Lower leg skin (tissue), 4 donors: ENCODE results near the gene MAPK10. TPM values are rescaled to one million over a fixed set of nuclear protein-coding genes. Genes with fewer than 3 reads are reported as not detected.

ENCODE experiments used
- DNase-seq, 2 donors: peaks; one replicate each; pipeline ENCODE4 v3.0.0-alpha.2; 2019; ENCODE audit warnings: low spot score in 2 of 2
- H3K4me3 ChIP-seq: fragments of 200-600 bp; sonication (generic); 2 replicates; pipeline ENCODE4 v1.5.1; 2017; ENCODE audit warnings: mild to moderate bottlenecking, low read depth; ENCODE audit not compliant: poor library complexity, severe bottlenecking
- CTCF ChIP-seq, 3 donors: fragments of 450-650 bp; IDR thresholded peaks; one replicate each; pipeline ENCODE4 v1.5.1; 2016; ENCODE audit warnings: antibody characterized with exemption in 3 of 3, mild to moderate bottlenecking in 3 of 3, moderate library complexity in 2 of 3
- POLR2A ChIP-seq, 2 donors: fragments of 450-650 bp; IDR thresholded peaks; one replicate each; pipeline ENCODE4 v1.6.1; 2016 to 2017; ENCODE audit warnings: antibody characterized with exemption in 2 of 2, mild to moderate bottlenecking in 1 of 2, moderate library complexity in 1 of 2
- WGBS, 2 donors: methylation state at CpG; one replicate each; pipeline ENCODE4 v1.1.5; 2018; 5-methylcytosine and 5-hydroxymethylcytosine counted together
- intact Hi-C: fragments of 100-400 bp; cut with DNase I; formaldehyde crosslinking; loops from one replicate; pipeline ENCODE4 v1.15.0; 2023; ENCODE audit warnings: low total_unique reads
- total RNA-seq, 4 donors: library from RNA; depleted of rRNA; stranded (reverse); fragments of >200 nt; gene quantifications; one replicate each; pipeline ENCODE4 v1.1.0, GENCODE V29; 2016

The MAPK10 gene
- total RNA-seq, 4 donors from 2014 or later = 1.7 to 3.2 (median 2.8) TPM

- 92 to 93% methylated on average over 4 of the region's 4 CpGs for WGBS, 2 donors
- H3K4me3 ChIP-seq = no peak overlapping the region
- TF ChIP-seq POLR2A (IDR thresholded peaks at IDR 0.05) = no peak
- no peak for DNase-seq
- intact Hi-C loops = no loop called here
Observed at GRCh38 chr4:86159216-86159615, 200.6 kb downstream of the MAPK10 start.

DNA sequence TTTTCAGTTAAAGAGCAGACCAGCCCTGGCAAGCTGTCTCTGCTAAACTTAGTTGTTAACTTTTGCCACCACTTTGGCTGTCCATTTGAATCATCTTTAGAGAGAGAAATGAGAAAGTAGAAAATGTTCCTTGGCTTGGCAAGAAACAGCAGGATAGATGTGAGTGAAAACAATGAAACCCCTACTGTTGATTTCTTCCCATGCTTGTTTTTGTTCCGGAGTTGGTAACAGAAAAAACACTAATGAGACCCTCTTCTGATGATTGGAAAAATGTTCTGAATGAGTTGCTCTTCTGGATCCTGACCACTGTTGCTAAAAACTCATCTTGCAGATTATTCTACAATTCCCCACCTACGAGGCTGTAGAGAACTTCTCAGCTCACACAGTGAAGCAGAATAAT lies 203.3 kb downstream of the MAPK10 start:
- WGBS, 2 donors = 77 to 91% methylated on average over 2 of the region's 2 CpGs
- TF ChIP-seq CTCF (IDR thresholded peaks at IDR 0.05) = no peak
- TF ChIP-seq POLR2A (IDR thresholded peaks at IDR 0.05) = no peak
- intact Hi-C loops = no loop called here
- H3K4me3 ChIP-seq = no peak overlapping the region
- DNase-seq = no peak

DNA sequence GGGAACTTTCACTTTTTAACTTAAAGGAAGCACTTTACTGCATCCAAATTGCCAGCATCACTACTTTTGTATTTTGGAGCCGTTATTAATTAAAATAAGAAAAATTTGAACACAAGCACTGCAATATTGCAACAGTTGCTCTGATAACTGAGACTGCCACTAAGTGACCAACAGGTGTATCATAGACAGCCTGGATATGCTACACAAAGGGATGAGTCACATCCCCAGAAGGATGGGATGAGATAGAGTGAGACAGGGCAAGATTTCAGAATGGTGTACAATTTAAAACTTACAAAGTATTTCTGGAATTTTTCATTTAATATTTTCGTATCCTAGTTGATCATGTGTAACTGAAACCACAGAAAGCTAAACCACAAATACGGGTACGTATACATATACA lies 204.1 kb downstream of the MAPK10 start:
- intact Hi-C loops = no loop called here
- 92 to 94% methylated on average over 4 of the region's 4 CpGs for WGBS, 2 donors
- TF ChIP-seq POLR2A (IDR thresholded peaks at IDR 0.05) = no peak
- no peak for TF ChIP-seq CTCF (IDR thresholded peaks at IDR 0.05)
- H3K4me3 ChIP-seq = no peak overlapping the region
- no peak for DNase-seq

DNA sequence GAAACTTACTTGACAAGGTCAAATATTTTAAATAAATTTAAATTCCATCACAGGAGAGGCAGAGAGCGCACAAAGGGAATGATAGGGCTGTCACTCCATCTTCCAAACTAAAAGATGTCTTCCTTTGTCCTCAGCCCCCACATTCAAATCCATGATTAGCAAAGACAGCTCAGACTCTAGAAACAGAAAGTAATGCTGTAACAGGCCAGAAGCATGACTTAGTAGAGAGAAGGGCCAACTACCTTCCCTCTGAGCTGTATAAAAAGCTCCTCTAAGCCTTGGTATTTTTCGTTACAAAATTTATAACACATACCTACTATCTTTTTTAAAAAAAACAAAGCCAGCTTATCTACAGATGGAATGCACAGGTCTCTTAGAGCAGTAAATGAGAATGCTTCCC lies 207.4 kb downstream of the MAPK10 start:
- TF ChIP-seq POLR2A (IDR thresholded peaks at IDR 0.05) (no peak), CTCF (IDR thresholded peaks at IDR 0.05) (no peak)
- intact Hi-C loops = no loop called here
- 90 to 91% methylated on average over 2 of the region's 2 CpGs for WGBS, 2 donors
- no peak for DNase-seq
- H3K4me3 ChIP-seq = no peak overlapping the region

DNA sequence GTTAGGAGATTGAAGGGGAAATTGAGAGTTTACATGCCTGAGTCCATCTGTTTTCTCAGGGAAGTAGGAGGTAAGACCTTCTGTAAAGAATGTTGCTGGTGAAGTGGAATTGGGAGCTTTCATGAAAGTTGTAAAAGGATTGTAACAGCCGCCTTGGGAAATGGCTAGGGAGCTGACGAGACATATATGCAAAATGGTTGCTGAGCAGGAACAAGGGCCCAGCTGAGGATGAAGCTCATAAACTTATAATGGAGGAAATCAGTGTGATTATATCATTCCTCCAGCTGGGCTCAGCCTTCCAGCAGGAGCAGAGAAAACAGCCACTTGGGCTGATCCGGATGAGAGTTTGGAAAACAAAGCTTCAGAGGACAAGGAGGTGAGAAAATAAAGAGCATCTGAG lies 208.7 kb downstream of the MAPK10 start:
- TF ChIP-seq CTCF (IDR thresholded peaks at IDR 0.05) (no peak), POLR2A (IDR thresholded peaks at IDR 0.05) (no peak)
- no peak for DNase-seq
- intact Hi-C loops = no loop called here
- WGBS, 2 donors = 85 to 92% methylated on average over 3 of the region's 3 CpGs
- H3K4me3 ChIP-seq = no peak overlapping the region

DNA sequence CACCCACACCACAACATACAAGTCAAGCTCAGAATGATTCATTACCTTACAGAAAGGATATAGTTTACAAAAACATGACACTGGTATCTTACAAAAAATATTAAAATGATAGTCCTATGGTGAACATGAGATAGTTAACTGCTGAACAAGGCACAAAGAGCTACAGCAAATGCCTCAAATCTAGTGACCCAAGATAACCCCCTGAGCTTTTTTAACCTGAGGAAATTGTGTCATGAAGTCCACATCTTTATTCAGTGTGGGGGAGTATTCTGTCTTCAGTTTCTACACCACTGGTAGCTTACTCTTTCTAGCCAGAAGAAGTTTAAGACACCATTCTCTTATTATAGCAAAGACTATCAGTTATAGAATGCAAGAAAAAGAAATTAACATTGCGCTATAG lies 218.7 kb downstream of the MAPK10 start:
- H3K4me3 ChIP-seq = no peak overlapping the region
- DNase-seq = no peak
- TF ChIP-seq POLR2A (IDR thresholded peaks at IDR 0.05) (no peak), CTCF (IDR thresholded peaks at IDR 0.05) (no peak)
- WGBS, 2 donors = 92 to 94% methylated on average over 1 of the region's 1 CpG
- intact Hi-C loops = no loop called here
